AG09309 (cell line): ENCODE results near the gene SOX5.

Source experiments
- DNase-seq: peaks from one replicate; pipeline ENCODE4 v3.0.0-alpha.2; 2010; ENCODE audit warnings: low read depth
- H3K4me3 ChIP-seq: 2 replicates; pipeline ENCODE4 v1.5.1; 2011; ENCODE audit warnings: mild to moderate bottlenecking, low read depth, low read length, moderate library complexity; ENCODE audit not compliant: control insufficient read depth
- CTCF ChIP-seq: IDR thresholded peaks from 2 replicates; pipeline ENCODE4 v1.5.1; 2011; ENCODE audit warnings: mild to moderate bottlenecking, low read depth, low read length, inconsistent platforms; ENCODE audit not compliant: insufficient read depth, control insufficient read depth; ENCODE audit errors: missing control alignments

SOX5 gene

GRCh38 chr12:23634344-23634743, 315.1 kb downstream of the SOX5 start:
- no peak overlapping the region for H3K4me3 ChIP-seq
- DNase-seq = no peak
- TF ChIP-seq CTCF = no peak

- no peak overlapping the region for H3K4me3 ChIP-seq
- no peak for TF ChIP-seq CTCF
- DNase-seq = no peak
These were observed 317.6 kb downstream of the SOX5 start for GRCh38 chr12:23631786-23632377.

GRCh38 chr12:23630524-23630923, 318.9 kb downstream of the SOX5 start:
- no peak for TF ChIP-seq CTCF
- no peak for DNase-seq
- no peak overlapping the region for H3K4me3 ChIP-seq

- no peak for DNase-seq
- no peak overlapping the region for H3K4me3 ChIP-seq
- TF ChIP-seq CTCF = no peak
These were observed 320.7 kb downstream of the SOX5 start for GRCh38 chr12:23628806-23629205.

- no peak for TF ChIP-seq CTCF
- H3K4me3 ChIP-seq = no peak overlapping the region
- no peak for DNase-seq
These were observed 322.7 kb downstream of the SOX5 start for GRCh38 chr12:23626791-23627190.

- no peak overlapping the region for H3K4me3 ChIP-seq
- no peak for DNase-seq
- TF ChIP-seq CTCF = no peak
These were observed 327.6 kb downstream of the SOX5 start for GRCh38 chr12:23621900-23622299.

GRCh38 chr12:23618718-23619117, 330.8 kb downstream of the SOX5 start:
- no peak overlapping the region for H3K4me3 ChIP-seq
- DNase-seq = no peak
- no peak for TF ChIP-seq CTCF
